22Rv1 (cell line): Measurements from ENCODE around the gene SLC26A8.

Source experiments
- H3K27ac ChIP-seq: fragments of 450-650 bp; 2 replicates; pipeline ENCODE4 v1.5.1; 2017
- CTCF ChIP-seq: fragments of 450-650 bp; IDR thresholded peaks from 2 replicates; pipeline ENCODE4 v1.5.1; 2017; ENCODE audit warnings: mild to moderate bottlenecking
- ZFX ChIP-seq: fragments of 450-650 bp; IDR thresholded peaks from 2 replicates; pipeline ENCODE4 v1.6.1; 2017; ENCODE audit warnings: antibody characterized with exemption, borderline replicate concordance

The SLC26A8 gene

GRCh38 chr6:36023996-36024795 is at the start of gene SLC26A8:
TSS of gene SLC26A8 (minus strand) at chr6:36024641. CDS start at chr6:36019707, 4,934 bp downstream.
- no peak for TF ChIP-seq CTCF
- TF ChIP-seq ZFX, result no peak
- no peak within 1 kb of the TSS for H3K27ac ChIP-seq

- TF ChIP-seq ZFX (no peak), CTCF (0 out of 2 replicates have a peak, but pooled peaks have one; percentile 9)
- no peak overlapping the region for H3K27ac ChIP-seq
Observed at GRCh38 chr6:36073587-36073986, 49.1 kb upstream of the SLC26A8 start.

GRCh38 chr6:36072681-36073080 is 48.2 kb upstream of the SLC26A8 start:
- H3K27ac ChIP-seq, result no peak overlapping the region
- no peak for TF ChIP-seq CTCF
- TF ChIP-seq ZFX, result no peak

GRCh38 chr6:36071714-36072113 is 47.3 kb upstream of the SLC26A8 start:
- no peak overlapping the region for H3K27ac ChIP-seq
- TF ChIP-seq CTCF, result no peak
- TF ChIP-seq ZFX, result no peak

- H3K27ac ChIP-seq, result no peak overlapping the region
- TF ChIP-seq CTCF (no peak), ZFX (no peak)
Observed at GRCh38 chr6:36071281-36071680, 46.8 kb upstream of the SLC26A8 start.

- TF ChIP-seq CTCF (no peak), ZFX (no peak)
- no peak overlapping the region for H3K27ac ChIP-seq
Observed at GRCh38 chr6:36070252-36070651, 45.8 kb upstream of the SLC26A8 start.

GRCh38 chr6:36069573-36069972 is 45.1 kb upstream of the SLC26A8 start:
- H3K27ac ChIP-seq, result no peak overlapping the region
- no peak for TF ChIP-seq ZFX
- TF ChIP-seq CTCF, result no peak
